OCI-LY7 (cell line): ENCODE measurements around the gene EPS8L2.

Experiments used
- EZH2phosphoT487 ChIP-seq: fragments of 200-600 bp; sonication (generic); IDR thresholded peaks from 2 replicates; pipeline ENCODE4 v1.6.1; 2018; ENCODE audit warnings: low read depth, borderline replicate concordance, mild to moderate bottlenecking, mixed run types, antibody characterized with exemption, low read length, moderate library complexity, mixed read lengths
- TF ChIP-seq, protein P1 (sequence below): fragments of 200-600 bp; sonication (generic); conservative IDR thresholded peaks from 2 replicates; pipeline ENCODE4 v1.5.1; 2014; ENCODE audit warnings: mild to moderate bottlenecking, antibody characterized with exemption, low read length, moderate library complexity, mixed read lengths

DNA sequence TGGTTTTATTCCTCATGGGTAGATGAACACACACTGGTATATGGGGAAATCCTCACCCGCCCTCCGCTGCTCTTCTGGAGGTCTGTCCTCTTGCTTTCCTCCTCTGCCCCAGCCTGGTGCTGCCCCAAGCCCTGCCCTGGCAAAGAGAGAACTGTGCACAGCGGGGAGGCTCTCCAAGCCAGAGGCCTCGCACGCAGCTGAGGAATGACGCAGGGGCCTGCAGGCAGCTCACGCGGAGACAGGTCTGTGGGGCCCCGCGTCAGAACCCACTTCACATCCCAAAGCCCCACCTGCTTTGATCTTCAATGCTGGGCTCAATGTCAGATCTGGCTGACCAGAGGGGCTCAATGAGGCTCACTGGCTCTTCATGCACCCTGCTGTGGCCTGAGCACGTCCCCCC is 61.2 kb downstream of the EPS8L2 start:
- TF ChIP-seq, protein P1, sequence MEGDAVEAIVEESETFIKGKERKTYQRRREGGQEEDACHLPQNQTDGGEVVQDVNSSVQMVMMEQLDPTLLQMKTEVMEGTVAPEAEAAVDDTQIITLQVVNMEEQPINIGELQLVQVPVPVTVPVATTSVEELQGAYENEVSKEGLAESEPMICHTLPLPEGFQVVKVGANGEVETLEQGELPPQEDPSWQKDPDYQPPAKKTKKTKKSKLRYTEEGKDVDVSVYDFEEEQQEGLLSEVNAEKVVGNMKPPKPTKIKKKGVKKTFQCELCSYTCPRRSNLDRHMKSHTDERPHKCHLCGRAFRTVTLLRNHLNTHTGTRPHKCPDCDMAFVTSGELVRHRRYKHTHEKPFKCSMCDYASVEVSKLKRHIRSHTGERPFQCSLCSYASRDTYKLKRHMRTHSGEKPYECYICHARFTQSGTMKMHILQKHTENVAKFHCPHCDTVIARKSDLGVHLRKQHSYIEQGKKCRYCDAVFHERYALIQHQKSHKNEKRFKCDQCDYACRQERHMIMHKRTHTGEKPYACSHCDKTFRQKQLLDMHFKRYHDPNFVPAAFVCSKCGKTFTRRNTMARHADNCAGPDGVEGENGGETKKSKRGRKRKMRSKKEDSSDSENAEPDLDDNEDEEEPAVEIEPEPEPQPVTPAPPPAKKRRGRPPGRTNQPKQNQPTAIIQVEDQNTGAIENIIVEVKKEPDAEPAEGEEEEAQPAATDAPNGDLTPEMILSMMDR, result no peak
- TF ChIP-seq EZH2phosphoT487, result no peak
